ENCODE data around the gene SKAP1. TPM values are rescaled to one million over a fixed set of nuclear protein-coding genes. Genes with fewer than 3 reads are reported as not detected.

SKAP1 gene
- total RNA-seq, 4 donors from 2014 or later: 1.2 to 6.4 (median 4.9) TPM; not detected in 1

DNA sequence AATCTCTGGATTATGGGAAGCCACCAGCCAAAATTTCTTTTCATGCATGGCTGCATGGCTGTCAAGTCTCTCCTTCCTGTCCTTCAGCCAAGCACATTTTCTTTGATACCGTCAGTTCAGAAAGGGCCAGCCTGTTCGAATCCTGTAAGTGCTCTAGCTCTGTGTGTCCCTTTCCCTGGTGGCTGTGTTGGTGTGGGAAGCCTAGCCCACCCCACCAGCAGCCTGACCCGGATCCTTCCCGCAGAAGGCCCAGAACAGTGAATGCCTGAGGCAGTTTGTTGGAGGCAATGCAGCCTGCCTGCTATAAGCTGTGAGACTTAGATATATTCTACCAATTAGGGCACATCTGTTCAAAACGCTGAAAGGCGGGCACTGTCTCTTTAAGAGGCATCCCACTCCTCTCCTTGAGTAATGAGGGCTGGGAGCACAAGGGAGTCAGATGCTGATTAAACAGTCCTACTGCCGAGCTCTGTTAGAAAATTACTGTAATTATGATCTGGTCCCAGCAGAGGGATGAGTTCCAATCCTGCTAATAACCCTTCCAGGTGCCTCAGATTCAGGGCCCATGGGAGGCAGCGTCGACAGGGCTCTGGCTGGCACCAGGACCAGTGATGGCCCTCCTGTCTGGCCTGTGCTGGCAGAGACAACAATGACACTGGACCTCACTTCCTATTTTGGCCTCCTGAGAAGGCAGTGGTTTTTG lies 304.0 kb downstream of the SKAP1 start:
- H3K27ac ChIP-seq: no peak overlapping the region
- H3K27me3 ChIP-seq: no peaks in the 10 kb centered on the region
- peaks cover 0 to 27% (median 10%) of the 10 kb centered on the region in 4 donors for H3K36me3 ChIP-seq
- peaks cover 0 to 2% (median 0%) of the 10 kb centered on the region in 4 donors for H3K4me1 ChIP-seq
- H3K9me3 ChIP-seq: no peaks in the 10 kb centered on the region
- in situ Hi-C loops (cut with MboI; ENCODE audit: low pct_ligation_motif_present in 1 of 4, low pct_unique_long_range_greater_than_20kb in 1 of 4, low sequenced_read_pairs in 3 of 4) (loop anchor here in 2 of 4 donors (5.0 kb wide), 2 partner anchors 44 to 94 kb away; no protein-coding TSS in a partner anchor), intact Hi-C loops (cut with DNase I; ENCODE audit: low total_unique reads) (loop anchor here (10.0 kb wide), 1 partner anchor 51 kb away; no protein-coding TSS in a partner anchor)
- no peak overlapping the region for H3K4me3 ChIP-seq
- no peak for DNase-seq
- TF ChIP-seq EP300 (IDR thresholded peaks at IDR 0.05; ENCODE audit: low read depth) (no peak), POLR2A (IDR thresholded peaks at IDR 0.05) (no peak)
- 72 to 90% methylated on average over 2 to 9 of the region's 9 CpGs for WGBS, 2 donors (ENCODE audit: low coverage in 1 of 2)

GRCh38 chr17:48123776-48124388 lies 306.1 kb downstream of the SKAP1 start:
- Histone ChIP-seq H3K9me3 (no peaks in the 10 kb centered on the region), H3K4me3 (no peak overlapping the region), H3K27me3 (no peaks in the 10 kb centered on the region), H3K27ac (no peak overlapping the region), H3K36me3 (peaks cover 0 to 41% (median 13%) of the 10 kb centered on the region in 4 donors), H3K4me1 (no peaks in the 10 kb centered on the region)
- in situ Hi-C loops (cut with MboI; ENCODE audit: low pct_ligation_motif_present in 1 of 4, low pct_unique_long_range_greater_than_20kb in 1 of 4, low sequenced_read_pairs in 3 of 4) (no loop called here), intact Hi-C loops (cut with DNase I; ENCODE audit: low total_unique reads) (loop anchor here (10.0 kb wide), 1 partner anchor 49 kb away; no protein-coding TSS in a partner anchor)
- 92 to 100% methylated on average over 4 of the region's 4 CpGs for WGBS, 2 donors (ENCODE audit: low coverage in 1 of 2)
- no peak for DNase-seq
- TF ChIP-seq, protein P1, sequence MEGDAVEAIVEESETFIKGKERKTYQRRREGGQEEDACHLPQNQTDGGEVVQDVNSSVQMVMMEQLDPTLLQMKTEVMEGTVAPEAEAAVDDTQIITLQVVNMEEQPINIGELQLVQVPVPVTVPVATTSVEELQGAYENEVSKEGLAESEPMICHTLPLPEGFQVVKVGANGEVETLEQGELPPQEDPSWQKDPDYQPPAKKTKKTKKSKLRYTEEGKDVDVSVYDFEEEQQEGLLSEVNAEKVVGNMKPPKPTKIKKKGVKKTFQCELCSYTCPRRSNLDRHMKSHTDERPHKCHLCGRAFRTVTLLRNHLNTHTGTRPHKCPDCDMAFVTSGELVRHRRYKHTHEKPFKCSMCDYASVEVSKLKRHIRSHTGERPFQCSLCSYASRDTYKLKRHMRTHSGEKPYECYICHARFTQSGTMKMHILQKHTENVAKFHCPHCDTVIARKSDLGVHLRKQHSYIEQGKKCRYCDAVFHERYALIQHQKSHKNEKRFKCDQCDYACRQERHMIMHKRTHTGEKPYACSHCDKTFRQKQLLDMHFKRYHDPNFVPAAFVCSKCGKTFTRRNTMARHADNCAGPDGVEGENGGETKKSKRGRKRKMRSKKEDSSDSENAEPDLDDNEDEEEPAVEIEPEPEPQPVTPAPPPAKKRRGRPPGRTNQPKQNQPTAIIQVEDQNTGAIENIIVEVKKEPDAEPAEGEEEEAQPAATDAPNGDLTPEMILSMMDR (IDR thresholded peaks at IDR 0.05): no peak

- no peak overlapping the region for H3K4me3 ChIP-seq
- peaks cover 0 to 44% (median 16%) of the 10 kb centered on the region in 4 donors for H3K36me3 ChIP-seq
- H3K27me3 ChIP-seq: no peaks in the 10 kb centered on the region
- intact Hi-C loops (cut with DNase I; ENCODE audit: low total_unique reads): loop anchor here (10.0 kb wide), 1 partner anchor 48 kb away; no protein-coding TSS in a partner anchor
- TF ChIP-seq EP300 (IDR thresholded peaks at IDR 0.05; ENCODE audit: low read depth) (no peak), POLR2A (IDR thresholded peaks at IDR 0.05) (no peak), POLR2AphosphoS5 (IDR thresholded peaks at IDR 0.05) (no peak)
- TF ChIP-seq, protein P1 (IDR thresholded peaks at IDR 0.05): no peak
- in situ Hi-C loops (cut with MboI; ENCODE audit: low pct_ligation_motif_present in 1 of 4, low pct_unique_long_range_greater_than_20kb in 1 of 4, low sequenced_read_pairs in 3 of 4): no loop called here
- H3K27ac ChIP-seq: no peak overlapping the region
- WGBS, 2 donors (ENCODE audit: low coverage in 1 of 2): 74 to 83% methylated on average over 1 to 6 of the region's 6 CpGs
- H3K4me1 ChIP-seq: no peaks in the 10 kb centered on the region
- H3K9me3 ChIP-seq: no peaks in the 10 kb centered on the region
- DNase-seq: no peak
Observed at GRCh38 chr17:48123111-48123510, 306.9 kb downstream of the SKAP1 start.

GRCh38 chr17:48122665-48123045 lies 307.4 kb downstream of the SKAP1 start:
- H3K36me3 ChIP-seq: peaks cover 0 to 44% (median 17%) of the 10 kb centered on the region in 4 donors
- 90 to 92% methylated on average over 2 to 3 of the region's 3 CpGs for WGBS, 2 donors (ENCODE audit: low coverage in 1 of 2)
- DNase-seq: no peak
- intact Hi-C loops (cut with DNase I; ENCODE audit: low total_unique reads) (loop anchor here (10.0 kb wide), 1 partner anchor 48 kb away; no protein-coding TSS in a partner anchor), in situ Hi-C loops (cut with MboI; ENCODE audit: low pct_ligation_motif_present in 1 of 4, low pct_unique_long_range_greater_than_20kb in 1 of 4, low sequenced_read_pairs in 3 of 4) (no loop called here)
- H3K27me3 ChIP-seq: no peaks in the 10 kb centered on the region
- H3K4me3 ChIP-seq: no peak overlapping the region
- H3K27ac ChIP-seq: no peak overlapping the region
- H3K9me3 ChIP-seq: no peaks in the 10 kb centered on the region
- TF ChIP-seq POLR2AphosphoS5 (IDR thresholded peaks at IDR 0.05) (no peak), EP300 (IDR thresholded peaks at IDR 0.05; ENCODE audit: low read depth) (no peak), POLR2A (IDR thresholded peaks at IDR 0.05) (no peak)
- no peaks in the 10 kb centered on the region for H3K4me1 ChIP-seq
